Endodermal cell (in vitro differentiated cells): ENCODE results near the gene OR10AD1. TPM values are rescaled to one million over a fixed set of nuclear protein-coding genes. Genes with fewer than 3 reads are reported as not detected.

Experiments used
- DNase-seq: peaks from one replicate; pipeline ENCODE4 v3.0.0-alpha.2; 2017
- H3K27ac ChIP-seq: 2 replicates; pipeline ENCODE4 v1.5.1; 2013; ENCODE audit warnings: mild to moderate bottlenecking, low read depth, low read length, moderate library complexity
- H3K27me3 ChIP-seq: 2 replicates; pipeline ENCODE4 v1.6.1; 2013; ENCODE audit warnings: mild to moderate bottlenecking, low read length, moderate library complexity; ENCODE audit not compliant: insufficient read depth, control insufficient read depth, poor library complexity, severe bottlenecking
- H3K36me3 ChIP-seq: 2 replicates; pipeline ENCODE4 v1.7.0; 2013; ENCODE audit warnings: mild to moderate bottlenecking, low read length, moderate library complexity; ENCODE audit not compliant: control insufficient read depth, insufficient read depth
- H3K4me1 ChIP-seq: one replicate; pipeline ENCODE4 v1.7.0; 2013; ENCODE audit warnings: low read length; ENCODE audit not compliant: control insufficient read depth, insufficient read depth
- H3K4me3 ChIP-seq: 2 replicates; pipeline ENCODE4 v1.5.1; 2013; ENCODE audit warnings: mild to moderate bottlenecking, low read length, moderate library complexity
- H3K9ac ChIP-seq: 2 replicates; pipeline ENCODE4 v1.6.1; 2013; ENCODE audit warnings: mild to moderate bottlenecking, low read length, moderate library complexity; ENCODE audit not compliant: poor library complexity, severe bottlenecking; ENCODE audit errors: extremely low read depth
- H3K9me3 ChIP-seq: 2 replicates; pipeline ENCODE4 v1.6.1; 2013; ENCODE audit warnings: mild to moderate bottlenecking, low read length, moderate library complexity; ENCODE audit not compliant: control insufficient read depth
- H3K27ac Mint-ChIP-seq: 2 replicates; pipeline ENCODE4 v1.8.0; 2020; ENCODE audit warnings: mixed read lengths
- H3K27me3 Mint-ChIP-seq: 2 replicates; pipeline ENCODE4 v1.8.0; 2021; ENCODE audit warnings: mild to moderate bottlenecking, mixed read lengths; ENCODE audit not compliant: insufficient read depth
- H3K36me3 Mint-ChIP-seq: 2 replicates; pipeline ENCODE4 v1.8.0; 2020; ENCODE audit warnings: low read depth, mixed read lengths
- H3K4me1 Mint-ChIP-seq: 2 replicates; pipeline ENCODE4 v1.8.0; 2020; ENCODE audit warnings: mixed read lengths
- H3K4me3 Mint-ChIP-seq: 2 replicates; pipeline ENCODE4 v1.8.0; 2020; ENCODE audit warnings: mild to moderate bottlenecking, moderate library complexity, mixed read lengths
- H3K9me3 Mint-ChIP-seq: 2 replicates; pipeline ENCODE4 v1.8.0; 2020; ENCODE audit warnings: mild to moderate bottlenecking, mixed read lengths
- WGBS, 2 experiments: methylation state at CpG; one replicate each; pipeline versions ENCODE4 v1.1.5 to v1.1.7; 2013; ENCODE audit warnings: missing lambda C conversion rate in 2 of 2, mixed read lengths in 1 of 2; ENCODE audit not compliant: insufficient coverage in 1 of 2, insufficient read length in 1 of 2; 5-methylcytosine and 5-hydroxymethylcytosine counted together
- total RNA-seq, 2 donors: library from RNA; stranded (reverse); fragmentation: NEBNext Ultra II Directional in 1 of 2; extraction: Animal tissue kit (Norgen Biotek cat#: 25700) in 1 of 2; gene quantifications; 2 replicates in 1 of 2; 3 replicates in 1 of 2; pipeline ENCODE4 v1.2.1, GENCODE V29; 2021
- TF ChIP-seq, protein P1 (sequence below): fragments of 200-600 bp; sonication (generic); conservative IDR thresholded peaks from 2 replicates; pipeline ENCODE4 v1.5.0; 2021; ENCODE audit warnings: antibody characterized with exemption, mild to moderate bottlenecking

OR10AD1 gene
- total RNA-seq, 2 donors from 2014 or later = not detected

DNA sequence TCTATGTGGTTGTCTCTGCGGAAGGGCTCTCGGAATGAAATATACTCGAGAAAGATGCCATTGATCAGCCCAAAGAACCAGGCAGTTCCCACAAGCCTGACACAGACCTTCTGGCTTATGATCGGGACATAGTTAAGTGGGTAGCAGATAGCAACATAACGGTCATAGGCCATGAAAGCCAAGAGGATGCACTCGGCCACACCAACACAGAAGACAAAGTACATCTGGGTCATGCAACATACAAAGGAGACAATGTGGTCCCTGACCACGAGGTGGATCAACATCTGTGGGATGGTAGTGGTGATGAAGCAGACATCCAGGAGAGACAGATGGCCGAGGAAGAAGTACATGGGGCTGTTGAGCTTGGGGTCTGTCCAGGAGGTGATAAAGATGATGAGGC, 326 bp downstream of the OR10AD1 start:
- H3K27me3 ChIP-seq = peaks cover 49% of the 10 kb centered on the region
- no peak overlapping the region for H3K27ac ChIP-seq
- H3K4me1 Mint-ChIP-seq = peaks cover 12% of the 10 kb centered on the region
- H3K27me3 Mint-ChIP-seq = peaks cover 90% of the 10 kb centered on the region
- H3K9ac ChIP-seq = no peak overlapping the region
- H3K4me1 ChIP-seq = no peaks in the 10 kb centered on the region
- no peak for DNase-seq
- H3K9me3 Mint-ChIP-seq = peaks cover 34% of the 10 kb centered on the region
- no peak overlapping the region for H3K4me3 Mint-ChIP-seq
- no peak overlapping the region for H3K27ac Mint-ChIP-seq
- no peaks in the 10 kb centered on the region for H3K36me3 ChIP-seq
- H3K4me3 ChIP-seq = no peak overlapping the region
- 84 to 85% methylated on average over 4 to 8 of the region's 8 CpGs for WGBS, 2 experiments
- H3K36me3 Mint-ChIP-seq = peaks cover 3% of the 10 kb centered on the region
- peaks cover 13% of the 10 kb centered on the region for H3K9me3 ChIP-seq
- TF ChIP-seq, protein P1, sequence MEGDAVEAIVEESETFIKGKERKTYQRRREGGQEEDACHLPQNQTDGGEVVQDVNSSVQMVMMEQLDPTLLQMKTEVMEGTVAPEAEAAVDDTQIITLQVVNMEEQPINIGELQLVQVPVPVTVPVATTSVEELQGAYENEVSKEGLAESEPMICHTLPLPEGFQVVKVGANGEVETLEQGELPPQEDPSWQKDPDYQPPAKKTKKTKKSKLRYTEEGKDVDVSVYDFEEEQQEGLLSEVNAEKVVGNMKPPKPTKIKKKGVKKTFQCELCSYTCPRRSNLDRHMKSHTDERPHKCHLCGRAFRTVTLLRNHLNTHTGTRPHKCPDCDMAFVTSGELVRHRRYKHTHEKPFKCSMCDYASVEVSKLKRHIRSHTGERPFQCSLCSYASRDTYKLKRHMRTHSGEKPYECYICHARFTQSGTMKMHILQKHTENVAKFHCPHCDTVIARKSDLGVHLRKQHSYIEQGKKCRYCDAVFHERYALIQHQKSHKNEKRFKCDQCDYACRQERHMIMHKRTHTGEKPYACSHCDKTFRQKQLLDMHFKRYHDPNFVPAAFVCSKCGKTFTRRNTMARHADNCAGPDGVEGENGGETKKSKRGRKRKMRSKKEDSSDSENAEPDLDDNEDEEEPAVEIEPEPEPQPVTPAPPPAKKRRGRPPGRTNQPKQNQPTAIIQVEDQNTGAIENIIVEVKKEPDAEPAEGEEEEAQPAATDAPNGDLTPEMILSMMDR = no peak

DNA sequence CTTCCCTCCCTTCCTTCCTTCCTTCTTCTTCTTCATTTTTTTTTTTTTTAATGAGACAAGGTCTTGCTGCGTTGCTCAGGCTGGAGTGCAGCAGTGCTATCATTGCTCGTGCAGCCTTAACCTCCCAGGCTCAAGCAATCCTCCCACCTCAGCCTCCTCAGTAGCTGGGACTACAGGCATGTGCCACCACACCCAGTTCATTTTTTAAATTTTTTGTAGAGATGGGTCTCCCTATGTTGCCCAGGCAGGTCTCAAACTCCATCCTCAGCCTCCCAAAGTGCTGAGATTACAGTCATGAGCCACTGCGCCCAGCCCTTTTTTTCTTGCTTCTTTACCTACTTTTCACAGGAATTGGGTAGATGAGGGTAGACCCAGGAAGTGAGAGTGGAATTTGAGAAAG, 1.6 kb downstream of the OR10AD1 start:
- peaks cover 55% of the 10 kb centered on the region for H3K27me3 ChIP-seq
- Mint-ChIP-seq H3K27me3 (peaks cover 86% of the 10 kb centered on the region), H3K4me1 (peaks cover 16% of the 10 kb centered on the region), H3K4me3 (no peak overlapping the region), H3K36me3 (peaks cover under 1% of the 10 kb centered on the region), H3K9me3 (peaks cover 22% of the 10 kb centered on the region), H3K27ac (no peak overlapping the region)
- no peaks in the 10 kb centered on the region for H3K36me3 ChIP-seq
- H3K9me3 ChIP-seq = peaks cover 4% of the 10 kb centered on the region
- whole genome bisulfite sequencing, 2 experiments = 76 to 90% methylated on average over 2 to 3 of the region's 3 CpGs
- TF ChIP-seq, protein P1 = no peak
- no peak overlapping the region for H3K27ac ChIP-seq
- no peaks in the 10 kb centered on the region for H3K4me1 ChIP-seq
- DNase-seq = no peak
- no peak overlapping the region for H3K4me3 ChIP-seq
- no peak overlapping the region for H3K9ac ChIP-seq

- Histone ChIP-seq H3K9ac (no peak overlapping the region), H3K9me3 (no peaks in the 10 kb centered on the region), H3K4me1 (no peaks in the 10 kb centered on the region), H3K27me3 (peaks cover 58% of the 10 kb centered on the region), H3K4me3 (no peak overlapping the region), H3K27ac (no peak overlapping the region), H3K36me3 (no peaks in the 10 kb centered on the region)
- Mint-ChIP-seq H3K9me3 (peaks cover 18% of the 10 kb centered on the region), H3K27me3 (peaks cover 86% of the 10 kb centered on the region), H3K4me1 (peaks cover 16% of the 10 kb centered on the region), H3K36me3 (no peaks in the 10 kb centered on the region), H3K27ac (no peak overlapping the region), H3K4me3 (no peak overlapping the region)
- no peak for DNase-seq
- WGBS, 2 experiments = 67% methylated on average over 1 of the region's 3 CpGs; no CpG with 5 or more reads in 1 of the 2 experiments
- TF ChIP-seq, protein P1 = no peak
These were observed 2.0 kb downstream of the OR10AD1 start for GRCh38 chr12:48201091-48201490.
